CD4-positive, alpha-beta T cell (primary cell): ENCODE results near the gene ORAI2. TPM values are rescaled to one million over a fixed set of nuclear protein-coding genes. Genes with fewer than 3 reads are reported as not detected.
"Not testable (repeated sequence)": the region's sequence is repeated elsewhere in the genome, so short reads cannot be mapped to it uniquely, and the experiment has no call there.

ENCODE experiments used
- ATAC-seq: fragments of 200-7000 bp; cut with Tn5 transposase; one replicate; pipeline ENCODE4 v1.10.0; 2022; ENCODE audit warnings: mild to moderate bottlenecking; ENCODE audit not compliant: poor library complexity
- CTCF ChIA-PET: fragments of 350-600 bp; sonication (Branson Sonifier 250); formaldehyde crosslinking; loops from one replicate; lab custom pipeline; 2021; ENCODE audit warnings: antibody characterized with exemption, inconsistent platforms; lab: Charles Lee
- POLR2A ChIA-PET: fragments of 350-600 bp; sonication (Branson Sonifier 250); formaldehyde crosslinking; loops from one replicate; lab custom pipeline; 2021; ENCODE audit warnings: antibody characterized with exemption, inconsistent platforms; lab: Charles Lee
- DNase-seq, 14 experiments: peaks; one replicate each; pipeline ENCODE4 v3.0.0-alpha.2; 2013 to 2020; ENCODE audit warnings: mixed read lengths in 2 of 14
- H3K27ac ChIP-seq, 2 donors: one replicate each; pipeline versions ENCODE4 v1.5.1 to v1.7.0; 2013; ENCODE audit warnings: low read length in 2 of 2, low read depth in 1 of 2, mild to moderate bottlenecking in 1 of 2
- H3K27me3 ChIP-seq, 2 experiments: 1 replicate in 1 of 2; 2 replicates in 1 of 2; pipeline versions ENCODE4 v1.6.1 to v1.7.0; 2013; ENCODE audit warnings: low read length in 2 of 2, control low read depth in 1 of 2, mild to moderate bottlenecking in 1 of 2, moderate library complexity in 1 of 2; ENCODE audit not compliant: insufficient read depth in 2 of 2, control insufficient read depth in 1 of 2
- H3K36me3 ChIP-seq: one replicate; pipeline ENCODE4 v1.6.1; 2013; ENCODE audit warnings: low read length, control low read depth; ENCODE audit not compliant: insufficient read depth
- H3K4me1 ChIP-seq: one replicate; pipeline ENCODE4 v1.6.1; 2013; ENCODE audit warnings: low read length, control low read depth; ENCODE audit not compliant: insufficient read depth
- H3K4me3 ChIP-seq: one replicate; pipeline ENCODE4 v1.5.1; 2013; ENCODE audit warnings: mild to moderate bottlenecking, low read length, moderate library complexity
- H3K9me3 ChIP-seq, 2 experiments: 1 replicate in 1 of 2; 2 replicates in 1 of 2; pipeline versions ENCODE4 v1.6.1 to v1.7.0; 2013; ENCODE audit warnings: low read length in 2 of 2, mild to moderate bottlenecking in 2 of 2, control low read depth in 1 of 2, moderate library complexity in 1 of 2; ENCODE audit not compliant: control insufficient read depth in 1 of 2, insufficient read depth in 1 of 2
- H3K27ac Mint-ChIP-seq: one replicate; pipeline ENCODE4 v1.8.0; 2020; ENCODE audit warnings: mixed read lengths
- H3K27me3 Mint-ChIP-seq: one replicate; pipeline ENCODE4 v1.8.0; 2021; ENCODE audit warnings: mixed read lengths
- H3K36me3 Mint-ChIP-seq: one replicate; pipeline ENCODE4 v1.8.0; 2021; ENCODE audit warnings: low read depth, mixed read lengths
- H3K4me1 Mint-ChIP-seq: one replicate; pipeline ENCODE4 v1.8.0; 2021; ENCODE audit warnings: low read depth, mixed read lengths
- H3K4me3 Mint-ChIP-seq: one replicate; pipeline ENCODE4 v1.8.0; 2020; ENCODE audit warnings: mild to moderate bottlenecking, mixed read lengths
- H3K9me3 Mint-ChIP-seq: one replicate; pipeline ENCODE4 v1.8.0; 2020; ENCODE audit warnings: mixed read lengths
- intact Hi-C, 2 experiments: fragments of 100-400 bp; cut with DNase I in 1 of 2; cut with micrococcal nuclease in 1 of 2; formaldehyde crosslinking; loops; one replicate each; pipeline versions ENCODE4 v1.15.1 to v1.9.0; 2023 to 2025; cut with DNase I, micrococcal nuclease
- total RNA-seq, 174 experiments: library from RNA in 2 of 174; stranded (reverse) in 2 of 174; gene quantifications; one replicate each; pipeline ENCODE4 v1.2.3 and lab custom pipeline; 2021 to 2026
- TF ChIP-seq, protein P1 (sequence below): fragments of 200-600 bp; IDR thresholded peaks from one replicate; pipeline ENCODE4 v1.8.0; 2022; ENCODE audit warnings: antibody characterized with exemption, mild to moderate bottlenecking

The ORAI2 gene
- total RNA-seq, 2 experiments from 2014 or later: 12.3 to 16.5 TPM

- H3K36me3 Mint-ChIP-seq, H3K4me1 Mint-ChIP-seq, H3K27ac ChIP-seq, H3K27me3 Mint-ChIP-seq, CTCF ChIA-PET, POLR2A ChIA-PET, H3K4me1 ChIP-seq, H3K36me3 ChIP-seq, intact Hi-C loops, H3K9me3 ChIP-seq, H3K27me3 ChIP-seq, H3K9me3 Mint-ChIP-seq: not testable (repeated sequence)
- H3K4me3 ChIP-seq: peak within 1 kb of the TSS; percentile 49
- TF ChIP-seq, protein P1, sequence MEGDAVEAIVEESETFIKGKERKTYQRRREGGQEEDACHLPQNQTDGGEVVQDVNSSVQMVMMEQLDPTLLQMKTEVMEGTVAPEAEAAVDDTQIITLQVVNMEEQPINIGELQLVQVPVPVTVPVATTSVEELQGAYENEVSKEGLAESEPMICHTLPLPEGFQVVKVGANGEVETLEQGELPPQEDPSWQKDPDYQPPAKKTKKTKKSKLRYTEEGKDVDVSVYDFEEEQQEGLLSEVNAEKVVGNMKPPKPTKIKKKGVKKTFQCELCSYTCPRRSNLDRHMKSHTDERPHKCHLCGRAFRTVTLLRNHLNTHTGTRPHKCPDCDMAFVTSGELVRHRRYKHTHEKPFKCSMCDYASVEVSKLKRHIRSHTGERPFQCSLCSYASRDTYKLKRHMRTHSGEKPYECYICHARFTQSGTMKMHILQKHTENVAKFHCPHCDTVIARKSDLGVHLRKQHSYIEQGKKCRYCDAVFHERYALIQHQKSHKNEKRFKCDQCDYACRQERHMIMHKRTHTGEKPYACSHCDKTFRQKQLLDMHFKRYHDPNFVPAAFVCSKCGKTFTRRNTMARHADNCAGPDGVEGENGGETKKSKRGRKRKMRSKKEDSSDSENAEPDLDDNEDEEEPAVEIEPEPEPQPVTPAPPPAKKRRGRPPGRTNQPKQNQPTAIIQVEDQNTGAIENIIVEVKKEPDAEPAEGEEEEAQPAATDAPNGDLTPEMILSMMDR: peak; percentile 58
- peak; percentile 81 to 98 (median 88) for DNase-seq
- peak within 1 kb of the TSS; percentile 92 for H3K4me3 Mint-ChIP-seq
- peak; percentile 89 for ATAC-seq
- H3K27ac Mint-ChIP-seq: peak within 1 kb of the TSS; percentile 90
These were observed 45.2 kb downstream of the ORAI2 start, which contains the start of gene POLR2J for GRCh38 chr7:102478314-102479208. POLR2J (minus strand) TSS chr7:102478922; CDS start chr7:102478860, 62 bp downstream.

DNA sequence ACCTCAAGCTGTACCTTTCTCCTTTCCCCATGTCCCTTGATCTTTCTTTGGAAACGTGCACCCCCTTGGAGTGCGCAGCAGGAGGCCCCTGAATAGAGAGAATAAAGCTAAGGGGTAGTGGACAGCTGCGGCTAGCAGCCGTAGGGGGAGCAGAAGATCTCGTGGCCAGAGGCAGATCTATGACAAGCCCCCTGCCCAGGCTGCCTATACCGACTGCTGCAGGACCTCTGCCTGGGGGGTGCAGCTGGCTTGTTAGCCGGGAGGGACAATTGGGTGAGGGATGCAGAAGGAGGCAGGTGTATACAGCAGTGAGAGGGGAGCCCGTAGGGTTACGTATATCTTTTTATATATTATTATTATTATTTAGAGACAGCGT lies 45.8 kb downstream of the ORAI2 start:
- POLR2A ChIA-PET, H3K36me3 ChIP-seq, H3K36me3 Mint-ChIP-seq, intact Hi-C loops, CTCF ChIA-PET, H3K27me3 Mint-ChIP-seq, H3K27ac ChIP-seq, H3K4me3 Mint-ChIP-seq, H3K27me3 ChIP-seq, ATAC-seq, DNase-seq, H3K4me1 ChIP-seq, H3K9me3 Mint-ChIP-seq, H3K4me1 Mint-ChIP-seq, H3K9me3 ChIP-seq, H3K4me3 ChIP-seq: not testable (repeated sequence)
- H3K27ac Mint-ChIP-seq: peak overlapping the region; percentile 90

DNA sequence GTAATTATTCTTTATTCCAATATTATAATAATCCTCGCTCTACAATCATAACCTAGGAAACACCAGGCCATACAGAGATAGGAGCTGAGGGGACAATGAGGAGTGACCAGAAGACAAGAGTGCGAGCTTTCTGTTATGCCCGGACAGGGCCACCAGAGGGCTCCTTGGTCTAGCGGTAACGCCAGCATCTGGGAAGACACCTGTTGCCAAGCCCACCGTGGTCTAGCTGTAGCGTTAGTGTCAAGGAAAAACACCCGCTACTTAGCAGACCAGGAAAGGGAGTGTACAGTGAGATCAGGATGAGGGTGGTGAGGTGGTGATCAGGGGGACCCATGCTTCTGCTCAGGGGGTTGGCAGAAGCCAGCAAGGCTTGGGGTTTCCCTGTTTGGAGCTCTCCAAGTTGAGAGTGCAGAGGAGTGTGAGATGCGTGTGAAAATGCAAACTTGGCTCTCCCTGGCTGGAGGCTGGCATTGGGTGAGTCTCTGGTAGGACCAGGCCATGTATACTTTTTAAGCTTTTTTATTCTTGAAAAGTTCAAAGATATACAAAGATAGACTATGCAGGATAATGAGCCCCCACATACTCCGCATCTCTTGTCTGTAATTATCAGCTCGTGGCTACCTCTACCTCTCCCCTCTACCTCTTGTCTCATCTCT lies 46.7 kb downstream of the ORAI2 start:
- H3K27ac ChIP-seq, H3K9me3 Mint-ChIP-seq, ATAC-seq, CTCF ChIA-PET, H3K4me3 ChIP-seq, H3K36me3 ChIP-seq, H3K27ac Mint-ChIP-seq, POLR2A ChIA-PET, H3K4me1 ChIP-seq, H3K36me3 Mint-ChIP-seq, intact Hi-C loops, H3K27me3 ChIP-seq, H3K27me3 Mint-ChIP-seq, H3K9me3 ChIP-seq, H3K4me1 Mint-ChIP-seq: not testable (repeated sequence)
- H3K4me3 Mint-ChIP-seq: peak overlapping the region; percentile 20
- peak in 3 of 14 experiments; percentile 29 to 38 (median 33) for DNase-seq
- TF ChIP-seq, protein P1: peak; percentile 29

DNA sequence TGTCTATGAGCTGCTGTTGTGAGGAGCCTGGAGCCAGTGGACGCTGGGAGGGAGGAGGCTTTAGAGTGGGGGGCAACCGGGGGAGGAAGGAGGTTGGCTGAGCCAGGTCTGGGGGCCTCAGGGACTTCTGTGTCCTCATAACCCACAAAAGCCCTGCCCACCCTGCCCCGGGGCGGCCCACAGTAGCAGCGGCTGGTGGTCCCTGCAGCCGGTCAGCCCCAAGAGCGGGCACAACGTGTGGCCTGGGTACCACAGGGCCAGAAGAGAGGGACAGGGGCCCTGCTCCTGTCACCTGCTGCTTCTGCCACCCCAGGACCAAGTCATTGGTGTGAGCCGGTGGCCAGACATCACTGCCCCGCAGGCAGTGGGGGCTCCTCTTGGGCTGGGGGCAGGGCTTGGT lies 48.6 kb downstream of the ORAI2 start:
- not testable (repeated sequence) for H3K4me1 Mint-ChIP-seq

DNA sequence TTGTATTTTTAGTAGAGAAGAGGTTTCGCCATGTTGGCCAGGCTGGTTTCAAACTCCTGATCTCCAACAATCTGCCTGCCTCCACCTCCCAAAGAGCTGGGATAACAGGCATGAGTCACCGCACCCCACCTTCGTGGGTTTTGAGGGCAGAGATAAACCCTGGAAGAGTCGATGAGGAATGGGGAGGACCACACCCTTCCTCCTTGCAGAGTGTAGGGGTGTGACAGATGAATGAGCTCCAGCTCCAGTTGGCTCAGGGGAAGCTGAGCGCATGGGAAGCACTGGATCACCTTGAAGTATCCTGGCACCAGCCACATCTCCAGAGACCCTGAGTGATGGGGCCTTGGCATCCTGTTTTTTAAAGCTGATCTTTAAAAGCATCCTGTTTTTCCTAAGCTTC lies 50.9 kb downstream of the ORAI2 start:
- H3K4me1 Mint-ChIP-seq, H3K9me3 ChIP-seq, H3K27ac Mint-ChIP-seq, H3K36me3 Mint-ChIP-seq, POLR2A ChIA-PET, ATAC-seq, DNase-seq, intact Hi-C loops, H3K4me1 ChIP-seq, CTCF ChIA-PET, H3K9me3 Mint-ChIP-seq, H3K27ac ChIP-seq, H3K27me3 Mint-ChIP-seq, H3K4me3 ChIP-seq, H3K27me3 ChIP-seq, H3K36me3 ChIP-seq, H3K4me3 Mint-ChIP-seq: not testable (repeated sequence)

More for the DNA sequence above, 48.6 kb downstream of the ORAI2 start:
- H3K27ac Mint-ChIP-seq, intact Hi-C loops, H3K4me3 Mint-ChIP-seq, H3K9me3 Mint-ChIP-seq, H3K36me3 Mint-ChIP-seq, H3K36me3 ChIP-seq, H3K4me1 ChIP-seq, DNase-seq, H3K9me3 ChIP-seq, H3K27me3 ChIP-seq, POLR2A ChIA-PET, ATAC-seq, CTCF ChIA-PET, H3K27me3 Mint-ChIP-seq, H3K4me3 ChIP-seq, H3K27ac ChIP-seq: not testable (repeated sequence)
